ENCODE results near the gene DIO3.

GRCh38 chr14:101584055-101584859, 23.0 kb downstream of the DIO3 start:
- TF ChIP-seq CTCF (IDR thresholded peaks at IDR 0.05) (no peak), POLR2A (IDR thresholded peaks at IDR 0.05) (no peak)
